Endothelial cell of umbilical vein (primary cell): ENCODE measurements around the gene ATP5PB. TPM values are rescaled to one million over a fixed set of nuclear protein-coding genes. Genes with fewer than 3 reads are reported as not detected.

Experiments
- BruUV-seq: library from RNA; stranded (reverse); fragments of 400-500 nt; replicated peaks from 2 replicates; lab custom pipeline; 2021; lab: Mats Ljungman, UMichigan
- CTCF ChIA-PET: fragments of 300-600, 350-600 bp; sonication (Branson Sonifier 250); formaldehyde crosslinking; loops from one replicate; lab custom pipeline; 2021; ENCODE audit warnings: antibody characterized with exemption, inconsistent platforms; lab: Charles Lee
- POLR2A ChIA-PET: fragments of 300-600, 350-600 bp; sonication (Branson Sonifier 250); formaldehyde crosslinking; loops from one replicate; lab custom pipeline; 2021; ENCODE audit warnings: antibody characterized with exemption, inconsistent platforms; lab: Charles Lee
- DNase-seq: peaks from one replicate; pipeline ENCODE4 v3.0.0-alpha.2; 2011; ENCODE audit warnings: low read depth, low spot score
- FAIRE-seq: peaks from 2 replicates; lab custom pipeline; 2011; peaks lifted over from hg19 to GRCh38; lab: Jason Lieb, UNC
- H2AFZ ChIP-seq: 2 replicates; pipeline ENCODE4 v1.6.0; 2012; ENCODE audit warnings: low read depth, low read length, control low read depth, inconsistent platforms
- H3K27ac ChIP-seq: 2 replicates; pipeline ENCODE4 v1.5.1; 2011; ENCODE audit warnings: low read depth, mild to moderate bottlenecking, control low read depth, low read length, moderate library complexity; ENCODE audit not compliant: insufficient read depth
- H3K27me3 ChIP-seq, 2 experiments: 2 replicates each; pipeline versions ENCODE4 v1.6.0 to v1.6.1; 2011; ENCODE audit warnings: low read length in 2 of 2, mixed read lengths in 1 of 2; ENCODE audit not compliant: control insufficient read depth in 2 of 2, insufficient read depth in 2 of 2
- H3K36me3 ChIP-seq, 2 experiments: 2 replicates in 1 of 2; 3 replicates in 1 of 2; pipeline ENCODE4 v1.5.1; 2011; ENCODE audit warnings: low read length in 2 of 2, mild to moderate bottlenecking in 1 of 2, moderate library complexity in 1 of 2; ENCODE audit not compliant: control insufficient read depth in 2 of 2, insufficient read depth in 2 of 2; ENCODE audit errors: extremely low read depth in 1 of 2
- H3K4me1 ChIP-seq: 3 replicates; pipeline ENCODE4 v1.5.1; 2011; ENCODE audit warnings: mild to moderate bottlenecking, low read length; ENCODE audit not compliant: control insufficient read depth, insufficient read depth; ENCODE audit errors: extremely low read depth
- H3K4me2 ChIP-seq: 2 replicates; pipeline ENCODE4 v1.6.1; 2011; ENCODE audit warnings: low read length, control low read depth, mixed read lengths; ENCODE audit not compliant: insufficient read depth
- H3K4me3 ChIP-seq, 3 experiments: fragments of 200-600 bp in 1 of 3; sonication (generic), shearing (Covaris generic) in 1 of 3; replicated peaks in 1 of 3; 2 replicates each; pipeline ENCODE4 v1.5.1; 2011 to 2016; ENCODE audit warnings: control low read depth in 3 of 3, low read length in 3 of 3, mild to moderate bottlenecking in 2 of 3, inconsistent platforms in 1 of 3, low read depth in 1 of 3, moderate library complexity in 1 of 3; ENCODE audit not compliant: insufficient read depth in 1 of 3
- H3K79me2 ChIP-seq: 2 replicates; pipeline ENCODE4 v1.6.0; 2012; ENCODE audit warnings: low read length, inconsistent platforms; ENCODE audit not compliant: control insufficient read depth, insufficient read depth
- H3K9ac ChIP-seq: replicated peaks from 2 replicates; pipeline ENCODE3; 2011; ENCODE audit warnings: low read length, control low read depth; ENCODE audit not compliant: insufficient read depth; ENCODE audit errors: extremely low read depth
- H3K9me1 ChIP-seq: replicated peaks from 3 replicates; pipeline ENCODE4 v1.6.0; 2011; ENCODE audit warnings: mild to moderate bottlenecking, low read length; ENCODE audit not compliant: control insufficient read depth, insufficient read depth; ENCODE audit errors: extremely low read depth
- H3K9me3 ChIP-seq: replicated peaks from 2 replicates; pipeline ENCODE4 v1.5.1; 2012; ENCODE audit warnings: low read length, inconsistent platforms; ENCODE audit not compliant: control insufficient read depth, insufficient read depth
- H4K20me1 ChIP-seq: replicated peaks from 2 replicates; pipeline ENCODE3; 2011; ENCODE audit warnings: mild to moderate bottlenecking, low read length; ENCODE audit not compliant: control insufficient read depth, insufficient read depth; ENCODE audit errors: extremely low read depth
- EZH2 ChIP-seq: IDR thresholded peaks from 2 replicates; pipeline ENCODE4 v1.6.1; 2012; ENCODE audit warnings: borderline replicate concordance, low read depth, mild to moderate bottlenecking, moderate library complexity, low read length, inconsistent platforms; ENCODE audit not compliant: severe bottlenecking
- FOS ChIP-seq: IDR thresholded peaks from 2 replicates; pipeline ENCODE4 v1.6.1; 2011; ENCODE audit warnings: mild to moderate bottlenecking, low read length, moderate library complexity, borderline replicate concordance; ENCODE audit not compliant: insufficient read depth
- GATA2 ChIP-seq: IDR thresholded peaks from 2 replicates; pipeline ENCODE4 v1.7.0; 2011; ENCODE audit warnings: low read depth, mild to moderate bottlenecking, moderate library complexity, mixed read lengths, low read length; ENCODE audit not compliant: insufficient read length, insufficient read depth
- JUN ChIP-seq: IDR thresholded peaks from 2 replicates; pipeline ENCODE4 v1.6.1; 2011; ENCODE audit warnings: borderline replicate concordance, low read depth; ENCODE audit not compliant: insufficient read length, insufficient read depth
- MYC ChIP-seq: IDR thresholded peaks from one replicate; pipeline ENCODE4 v1.6.1; 2011; ENCODE audit warnings: mild to moderate bottlenecking, low read depth, low read length
- POLR2A ChIP-seq: IDR thresholded peaks from 2 replicates; pipeline ENCODE4 v1.6.1; 2012; ENCODE audit warnings: low read depth, mild to moderate bottlenecking, control low read depth, low read length
- POLR2AphosphoS5 ChIP-seq: IDR thresholded peaks from 2 replicates; pipeline ENCODE4 v1.6.1; 2012; ENCODE audit warnings: low read depth, mild to moderate bottlenecking, control low read depth, low read length, moderate library complexity; ENCODE audit not compliant: insufficient read depth
- dilution Hi-C: fragments of 300-500 bp; cut with MboI; formaldehyde crosslinking; loops from one replicate; pipeline ENCODE4 v1.15.0; 2019; ENCODE audit warnings: low sequenced_read_pairs; ENCODE audit not compliant: extremely low pct_ligation_motif_present
- intact Hi-C: fragments of 100-400 bp; cut with micrococcal nuclease; formaldehyde crosslinking; loops from one replicate; pipeline ENCODE4 v1.10.0; 2022
- polyA plus RNA-seq, 4 experiments: library from polyadenylated mRNA; depleted of rRNA in 3 of 4; stranded (reverse) in 3 of 4; unstranded in 1 of 4; fragments of >200 nt; gene quantifications; 2 replicates each; pipeline versions ENCODE4 v1.2.1 to v1.2.3, GENCODE V29; 2011 to 2012; ENCODE audit warnings: missing spikeins in 1 of 4
- total RNA-seq: library from RNA; stranded (reverse); gene quantifications from 2 replicates; pipeline ENCODE4 v1.2.3, GENCODE V29; 2021
- TF ChIP-seq, protein P1 (sequence below), 2 donors: IDR thresholded peaks; 1 replicate in 1 of 2; 2 replicates in 1 of 2; pipeline ENCODE4 v1.5.1; 2011; ENCODE audit warnings: low read length in 2 of 2, mild to moderate bottlenecking in 2 of 2, moderate library complexity in 2 of 2, control low read depth in 1 of 2, inconsistent platforms in 1 of 2, low read depth in 1 of 2; ENCODE audit not compliant: insufficient read depth in 1 of 2; ENCODE audit errors: extremely low read depth in 1 of 2
- TF ChIP-seq, protein P2 (sequence below): IDR thresholded peaks from 2 replicates; pipeline ENCODE4 v1.6.1; 2011; ENCODE audit not compliant: insufficient read depth, insufficient read length

ATP5PB gene
- total and polyA plus RNA-seq, 2 donors (not counting 3 experiments of a cell fraction or from before 2014, with no cell fraction given), result 231 to 244 TPM

DNA sequence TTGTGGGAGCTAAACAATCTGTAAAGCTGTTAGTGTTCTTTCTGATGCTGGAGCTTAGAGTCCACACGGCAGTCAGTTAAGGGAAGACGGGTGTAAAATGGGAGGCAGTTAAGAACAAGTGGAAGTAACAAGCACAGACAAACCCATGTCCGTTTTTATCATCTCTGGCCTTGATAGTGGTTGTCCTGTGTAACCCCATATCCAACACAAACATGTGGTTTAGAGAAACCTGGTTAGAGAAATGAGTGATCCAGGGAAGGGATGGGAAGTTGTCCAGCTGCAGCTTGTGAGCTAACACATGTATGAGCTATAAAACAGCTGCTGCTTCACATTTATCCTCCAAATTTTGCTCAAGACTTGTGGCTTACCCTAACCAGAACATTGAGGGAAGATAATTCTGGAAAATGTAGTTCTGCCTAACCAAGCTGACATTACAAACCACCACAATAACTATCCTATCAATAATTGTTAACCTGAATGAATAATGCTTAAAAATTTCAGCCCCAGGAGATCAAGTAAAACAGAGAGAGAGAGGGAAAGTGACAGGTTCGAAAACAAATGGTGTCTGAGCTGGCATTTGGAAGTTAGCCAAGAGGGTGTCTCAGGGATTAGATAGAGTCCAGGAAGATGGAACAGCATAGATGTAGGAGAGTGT, 13.9 kb downstream of the ATP5PB start:
- Histone ChIP-seq H3K36me3 (peaks cover 5 to 15% of the 10 kb centered on the region in 2 experiments), H3K9ac (no peak overlapping the region), H3K27me3 (no peaks in the 10 kb centered on the region), H2AFZ (no peak overlapping the region), H3K4me3 (no peak overlapping the region), H3K27ac (no peak overlapping the region), H3K9me1 (no peaks in the 10 kb centered on the region), H3K4me2 (no peak overlapping the region), H3K4me1 (no peaks in the 10 kb centered on the region), H4K20me1 (no peaks in the 10 kb centered on the region), H3K9me3 (no peaks in the 10 kb centered on the region), H3K79me2 (no peaks in the 10 kb centered on the region)
- TF ChIP-seq, protein P1, sequence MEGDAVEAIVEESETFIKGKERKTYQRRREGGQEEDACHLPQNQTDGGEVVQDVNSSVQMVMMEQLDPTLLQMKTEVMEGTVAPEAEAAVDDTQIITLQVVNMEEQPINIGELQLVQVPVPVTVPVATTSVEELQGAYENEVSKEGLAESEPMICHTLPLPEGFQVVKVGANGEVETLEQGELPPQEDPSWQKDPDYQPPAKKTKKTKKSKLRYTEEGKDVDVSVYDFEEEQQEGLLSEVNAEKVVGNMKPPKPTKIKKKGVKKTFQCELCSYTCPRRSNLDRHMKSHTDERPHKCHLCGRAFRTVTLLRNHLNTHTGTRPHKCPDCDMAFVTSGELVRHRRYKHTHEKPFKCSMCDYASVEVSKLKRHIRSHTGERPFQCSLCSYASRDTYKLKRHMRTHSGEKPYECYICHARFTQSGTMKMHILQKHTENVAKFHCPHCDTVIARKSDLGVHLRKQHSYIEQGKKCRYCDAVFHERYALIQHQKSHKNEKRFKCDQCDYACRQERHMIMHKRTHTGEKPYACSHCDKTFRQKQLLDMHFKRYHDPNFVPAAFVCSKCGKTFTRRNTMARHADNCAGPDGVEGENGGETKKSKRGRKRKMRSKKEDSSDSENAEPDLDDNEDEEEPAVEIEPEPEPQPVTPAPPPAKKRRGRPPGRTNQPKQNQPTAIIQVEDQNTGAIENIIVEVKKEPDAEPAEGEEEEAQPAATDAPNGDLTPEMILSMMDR (IDR thresholded peaks at IDR 0.05; ENCODE audit: extremely low read depth in 1 of 2, insufficient read depth in 1 of 2, low read depth in 1 of 2, low read length in 2 of 2), result no peak
- TF ChIP-seq EZH2, result no peak
- no peak for TF ChIP-seq FOS
- TF ChIP-seq, protein P2, sequence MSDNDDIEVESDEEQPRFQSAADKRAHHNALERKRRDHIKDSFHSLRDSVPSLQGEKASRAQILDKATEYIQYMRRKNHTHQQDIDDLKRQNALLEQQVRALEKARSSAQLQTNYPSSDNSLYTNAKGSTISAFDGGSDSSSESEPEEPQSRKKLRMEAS, result no peak
- no peak for TF ChIP-seq POLR2A
- no peak for TF ChIP-seq POLR2AphosphoS5
- TF ChIP-seq MYC, result no peak
- TF ChIP-seq JUN, result no peak
- no peak for TF ChIP-seq GATA2
- dilution Hi-C loops (no loop called here), intact Hi-C loops (no loop called here)
- ChIA-PET POLR2A (interaction anchor here (1.2 kb wide), 1 partner anchor 10 kb away, joined by 4 read pairs; no protein-coding TSS in a partner anchor), CTCF (interaction anchor here (0.7 to 2.4 kb wide), 2 partner anchors 11 to 14 kb away, joined by 3 to 7 read pairs; partner anchors contain the start of genes C1orf162 and WDR77)
- DNase-seq, result no peak
- no TSS peak for BruUV-seq
- no peak for FAIRE-seq
